C4-2B (cell line): ENCODE results near the gene MEP1A.

ENCODE experiments used
- CTCF ChIP-seq: fragments of 450-650 bp; conservative IDR thresholded peaks from 2 replicates; pipeline ENCODE4 v1.5.1; 2017; ENCODE audit warnings: mild to moderate bottlenecking
- ZFX ChIP-seq: fragments of 450-650 bp; IDR thresholded peaks from 2 replicates; pipeline ENCODE4 v1.6.1; 2017

- no peak for TF ChIP-seq CTCF
- no peak for TF ChIP-seq ZFX
Measured at GRCh38 chr6:46757214-46757596, 36.0 kb upstream of the MEP1A start.
